ENCODE results near the gene ADAMTS3.

ADAMTS3 gene

DNA sequence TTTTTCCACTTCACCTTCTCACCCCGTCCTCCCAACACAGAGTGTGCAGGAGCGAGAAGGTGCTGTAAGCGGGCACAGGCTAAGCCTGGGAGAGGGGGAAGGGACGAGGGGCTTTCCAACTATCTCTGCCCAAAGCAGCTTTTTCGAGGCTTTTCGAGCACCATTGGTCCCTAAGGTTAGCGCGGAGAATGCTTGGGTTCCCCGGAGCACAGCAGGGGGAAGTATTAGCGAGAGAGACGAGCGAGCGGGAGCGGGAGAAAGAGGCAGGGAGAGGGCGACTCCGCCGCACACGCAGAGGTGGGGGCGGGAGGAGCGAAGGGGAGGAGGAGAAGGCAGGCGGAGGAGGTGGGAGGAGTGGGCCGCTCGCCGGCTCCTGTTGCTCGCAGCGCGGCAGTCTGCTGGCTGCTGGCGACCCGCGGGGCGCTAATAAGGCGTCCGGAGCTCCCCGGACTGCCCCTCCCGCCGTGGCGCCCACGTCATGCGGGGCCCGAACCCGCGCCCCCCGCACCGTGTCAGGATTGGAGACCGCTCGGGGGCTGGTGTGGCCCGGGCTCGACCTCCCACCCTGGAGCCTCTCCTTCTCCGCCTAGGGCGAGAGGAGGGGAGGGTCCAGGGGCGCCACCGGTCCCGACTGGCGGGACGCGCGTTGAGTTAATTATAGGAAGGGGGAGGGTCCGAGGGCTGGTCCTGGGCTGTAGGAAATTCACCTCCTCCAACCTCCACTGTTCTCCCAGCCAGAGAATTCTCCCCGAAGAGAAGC is at the start of gene ADAMTS3:
ADAMTS3 (minus strand) TSS at position 263 of the 760 bp plus-strand sequence. CDS start 459 bp downstream, outside the sequence.
- no peak for DNase-seq

DNA sequence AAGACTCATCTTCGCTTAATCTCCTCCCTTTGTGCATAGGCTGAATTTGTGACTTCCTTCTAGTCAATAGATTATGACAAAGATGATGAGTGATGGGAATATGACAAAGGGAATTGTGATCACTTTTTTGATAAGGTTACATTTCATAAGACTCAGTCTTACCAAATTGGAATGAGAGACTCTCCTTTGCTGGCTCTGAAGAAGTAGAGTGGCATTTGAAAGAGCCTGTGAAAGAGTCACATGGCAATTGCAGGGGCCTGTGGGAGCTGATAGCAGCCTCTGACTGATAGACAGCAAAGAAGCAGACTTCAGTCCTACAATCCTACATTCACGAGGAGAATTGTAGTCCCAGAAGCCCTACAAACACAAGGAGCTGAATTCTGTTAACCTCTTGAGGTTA is 44.9 kb upstream of the ADAMTS3 start:
- DNase-seq = no peak

DNA sequence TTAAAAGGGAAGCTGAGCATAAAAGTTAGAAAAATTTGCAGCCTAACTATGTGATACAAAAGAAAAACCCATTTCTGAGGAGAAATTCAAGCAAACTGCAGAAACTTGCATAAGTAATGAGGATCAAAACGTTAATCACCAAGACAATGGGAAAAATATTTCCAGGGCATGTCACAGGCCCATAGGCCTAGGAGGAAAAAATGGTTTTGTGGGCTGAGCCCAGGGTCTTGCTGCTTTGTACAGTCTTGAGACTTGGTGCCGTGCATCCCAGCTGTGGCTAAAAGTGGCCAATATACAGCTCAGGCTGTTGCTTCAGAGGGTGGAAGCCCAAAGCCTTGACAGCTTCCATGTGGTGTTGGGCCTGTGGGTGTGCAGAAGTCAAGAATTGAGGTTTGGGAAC is 37.7 kb upstream of the ADAMTS3 start:
- DNase-seq = no peak

DNA sequence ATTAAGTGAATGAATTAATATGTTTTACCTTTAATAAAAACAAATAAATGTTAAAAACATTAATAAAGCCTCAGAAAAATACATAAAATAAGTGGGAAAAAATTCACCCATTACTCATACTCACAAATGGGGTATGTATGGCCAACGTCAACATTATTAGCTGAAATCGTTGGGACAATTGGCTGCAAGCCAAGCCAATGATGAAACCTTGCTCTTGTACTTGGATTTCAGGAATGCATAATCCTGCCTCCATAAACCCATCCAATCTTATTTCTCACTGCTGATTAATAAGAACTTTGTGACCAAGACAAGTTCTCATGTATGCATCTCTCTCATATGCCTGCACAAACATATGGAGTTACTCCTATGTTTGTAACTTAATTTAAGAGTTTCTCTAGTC is 35.3 kb upstream of the ADAMTS3 start:
- DNase-seq = no peak

DNA sequence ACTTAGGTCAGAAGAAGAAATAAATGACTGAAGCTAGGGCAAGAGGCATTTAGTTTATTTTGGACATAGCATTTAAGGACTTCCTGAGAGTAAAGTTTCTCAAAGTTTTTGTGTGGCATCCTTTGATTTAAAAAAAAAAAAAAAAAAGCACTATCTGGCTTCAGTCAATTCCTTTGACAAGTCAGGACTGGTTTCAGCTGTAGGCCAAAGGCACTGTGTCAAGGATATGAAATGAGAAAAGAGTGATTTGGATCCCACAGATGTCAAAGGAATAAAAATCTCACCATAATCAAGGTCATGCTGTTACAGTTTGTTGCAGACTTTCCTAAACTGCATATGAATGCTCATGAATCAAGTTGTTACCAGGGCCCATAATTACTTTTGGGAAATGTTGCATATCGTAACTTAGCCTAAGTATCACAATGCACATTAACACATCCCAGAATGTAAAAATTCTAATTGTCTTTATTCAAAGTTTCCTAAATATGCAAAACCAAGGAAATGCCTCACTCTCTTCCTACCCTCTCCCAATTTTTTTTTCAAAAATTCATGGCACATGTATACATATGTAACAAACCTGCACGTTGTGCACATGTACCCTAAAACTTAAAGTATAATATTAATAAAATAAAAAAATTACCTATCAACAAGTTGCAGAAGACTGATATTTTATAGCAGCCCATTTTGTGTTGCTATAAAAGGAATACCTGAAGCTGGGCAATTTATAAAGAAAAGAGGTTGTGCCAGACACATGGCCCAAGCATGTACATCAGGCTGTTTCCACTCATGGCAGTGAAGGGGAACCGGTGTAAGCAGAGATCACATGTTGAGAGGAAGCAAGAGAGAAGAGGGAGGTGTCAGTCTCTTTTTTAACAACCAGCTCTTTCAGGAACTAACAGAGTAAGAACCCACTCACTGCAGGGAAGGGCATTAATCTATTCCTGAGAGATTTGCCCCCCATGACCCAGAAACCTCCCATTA is 33.7 kb upstream of the ADAMTS3 start:
- DNase-seq = no peak

DNA sequence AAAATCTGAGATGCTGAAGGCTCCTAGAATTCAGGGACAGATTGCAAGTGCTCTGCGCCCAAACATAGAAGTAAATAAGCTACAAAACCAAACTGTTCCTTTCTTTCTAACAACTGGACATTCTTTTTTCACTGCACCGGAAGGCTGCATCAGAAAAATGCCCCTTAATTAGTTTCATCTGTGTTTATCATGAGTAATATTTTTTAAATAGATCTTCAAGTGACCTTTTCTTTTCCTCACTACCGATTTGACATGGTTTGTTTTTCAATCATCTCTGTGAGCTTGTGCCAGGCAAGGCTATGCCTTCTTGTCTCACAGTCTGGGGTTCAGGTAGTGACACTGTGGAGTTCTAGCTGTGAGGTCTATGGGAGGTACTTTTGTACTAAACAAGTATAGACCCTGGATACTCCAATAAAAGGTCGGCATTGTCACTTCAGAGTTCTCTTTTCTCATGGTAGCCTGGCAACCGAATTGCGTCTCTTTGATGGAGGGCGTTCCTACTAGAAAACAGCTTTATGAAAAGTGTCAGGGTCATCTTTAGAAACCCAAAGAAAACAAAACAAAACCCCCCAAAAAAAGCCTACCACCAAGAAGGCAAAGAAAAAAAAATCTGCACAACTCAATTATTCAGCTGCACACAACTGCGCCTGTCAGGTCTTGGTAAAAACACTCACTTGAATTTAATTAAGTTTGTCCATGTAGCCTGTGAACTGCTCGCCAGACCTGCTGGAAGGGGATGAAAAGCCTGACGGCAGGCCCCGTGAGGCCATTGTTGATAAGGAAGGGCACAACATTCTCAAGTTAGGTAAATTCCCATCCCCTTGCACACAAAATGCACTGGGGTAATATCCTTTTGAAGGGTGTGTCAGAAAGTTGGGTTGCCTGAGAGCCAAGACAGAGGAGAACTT is 22.8 kb upstream of the ADAMTS3 start:
- DNase-seq = no peak

DNA sequence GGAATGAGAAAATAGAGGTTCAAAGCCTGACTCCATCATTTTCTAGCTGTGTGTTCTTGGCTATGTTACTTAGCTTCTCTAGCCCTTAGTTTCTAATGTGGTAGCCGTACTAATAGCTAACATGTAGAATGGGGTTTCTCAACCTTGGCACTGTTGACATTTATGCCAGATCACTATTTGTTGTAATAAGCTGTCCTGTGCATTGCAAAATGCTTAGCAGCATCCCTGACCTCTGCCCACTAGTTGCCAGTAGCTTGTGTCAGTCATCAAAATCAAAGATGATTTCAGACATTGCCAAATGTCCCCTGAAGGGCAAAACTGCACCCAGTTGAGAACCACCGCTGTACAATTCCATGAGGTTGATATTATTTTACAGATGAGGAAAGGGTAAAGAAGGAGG is 18.3 kb upstream of the ADAMTS3 start:
- DNase-seq = no peak

DNA sequence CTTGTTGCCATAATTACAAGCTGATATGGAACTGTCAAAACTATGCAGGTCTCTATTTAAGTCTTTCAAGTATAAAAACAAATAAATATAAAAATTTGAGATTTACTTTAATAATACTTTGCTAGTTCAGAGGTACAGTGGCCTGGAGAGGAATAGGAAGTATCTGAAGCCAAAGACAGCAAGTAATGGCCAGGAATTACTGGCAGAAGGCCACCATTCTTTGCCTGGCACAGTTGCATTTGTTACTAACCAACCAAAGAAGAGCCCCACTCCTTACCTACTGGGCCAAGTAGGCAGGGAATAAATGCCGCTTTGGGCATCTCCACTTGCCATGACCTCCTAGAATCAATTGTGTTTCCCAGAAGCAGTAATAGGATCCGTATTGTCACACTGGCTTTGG is 13.8 kb upstream of the ADAMTS3 start:
- DNase-seq = no peak

DNA sequence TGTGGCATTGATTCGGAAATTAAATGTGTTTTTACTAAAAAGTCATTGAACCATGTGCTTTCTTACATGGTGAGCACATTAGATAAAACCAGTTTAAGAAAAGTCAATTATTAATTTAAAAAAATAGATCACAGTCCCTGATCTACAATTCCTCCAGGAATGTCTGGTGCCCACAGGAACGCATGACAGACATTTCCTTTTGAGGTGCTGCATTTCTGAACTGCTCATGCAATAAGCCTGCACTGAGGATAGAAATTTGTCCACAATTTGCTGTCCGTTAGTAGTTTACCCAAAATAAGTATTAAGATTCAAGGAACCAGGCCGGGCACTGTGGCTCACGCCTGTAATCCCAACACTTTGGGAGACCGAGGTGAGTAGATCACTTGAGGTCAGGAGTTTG is 8.2 kb upstream of the ADAMTS3 start:
- no peak for DNase-seq

DNA sequence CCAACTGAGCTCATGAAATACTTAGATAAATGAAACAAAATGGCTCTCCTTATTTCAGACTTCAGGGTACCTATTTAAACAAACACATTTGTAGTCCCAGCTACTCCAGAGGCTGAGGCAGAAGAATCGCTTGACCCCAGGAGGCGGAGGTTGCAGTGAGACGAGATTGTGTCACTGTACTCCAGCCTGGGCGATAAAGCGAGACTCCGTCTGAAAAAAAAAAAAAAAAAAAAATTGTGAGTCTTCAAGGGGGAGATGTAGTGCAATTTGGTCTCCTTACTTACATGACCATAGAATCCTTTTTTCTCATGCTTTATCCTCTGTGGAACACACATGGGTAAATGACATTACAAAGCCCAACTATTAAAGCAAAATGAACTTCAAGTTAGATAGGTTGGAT is 2.3 kb upstream of the ADAMTS3 start:
- no peak for DNase-seq

DNA sequence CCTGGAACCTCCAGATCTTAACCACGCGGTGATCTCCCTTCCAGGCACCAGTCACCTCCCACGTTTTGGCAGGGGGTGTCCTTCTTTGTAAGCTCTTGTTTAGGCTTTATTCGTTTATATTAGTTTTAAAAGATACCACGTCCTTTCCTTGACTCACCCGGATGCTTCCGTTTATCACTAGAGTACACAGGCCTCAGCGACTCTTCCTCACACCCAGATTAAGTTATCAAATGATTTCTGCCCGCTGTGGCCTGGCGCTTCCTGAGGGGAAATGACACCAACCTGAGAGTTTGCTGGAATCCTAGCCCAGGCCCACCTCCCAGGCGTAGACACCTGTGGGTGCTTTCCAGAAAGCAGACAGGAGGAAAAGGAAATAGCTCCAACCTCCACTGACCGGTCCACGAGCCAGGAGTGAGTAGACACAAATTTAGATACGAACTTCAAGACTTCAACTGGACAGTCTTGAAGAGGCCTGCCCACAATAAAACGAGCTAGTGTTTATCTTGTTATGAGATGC is 756 bp upstream of the ADAMTS3 start:
- DNase-seq = no peak

DNA sequence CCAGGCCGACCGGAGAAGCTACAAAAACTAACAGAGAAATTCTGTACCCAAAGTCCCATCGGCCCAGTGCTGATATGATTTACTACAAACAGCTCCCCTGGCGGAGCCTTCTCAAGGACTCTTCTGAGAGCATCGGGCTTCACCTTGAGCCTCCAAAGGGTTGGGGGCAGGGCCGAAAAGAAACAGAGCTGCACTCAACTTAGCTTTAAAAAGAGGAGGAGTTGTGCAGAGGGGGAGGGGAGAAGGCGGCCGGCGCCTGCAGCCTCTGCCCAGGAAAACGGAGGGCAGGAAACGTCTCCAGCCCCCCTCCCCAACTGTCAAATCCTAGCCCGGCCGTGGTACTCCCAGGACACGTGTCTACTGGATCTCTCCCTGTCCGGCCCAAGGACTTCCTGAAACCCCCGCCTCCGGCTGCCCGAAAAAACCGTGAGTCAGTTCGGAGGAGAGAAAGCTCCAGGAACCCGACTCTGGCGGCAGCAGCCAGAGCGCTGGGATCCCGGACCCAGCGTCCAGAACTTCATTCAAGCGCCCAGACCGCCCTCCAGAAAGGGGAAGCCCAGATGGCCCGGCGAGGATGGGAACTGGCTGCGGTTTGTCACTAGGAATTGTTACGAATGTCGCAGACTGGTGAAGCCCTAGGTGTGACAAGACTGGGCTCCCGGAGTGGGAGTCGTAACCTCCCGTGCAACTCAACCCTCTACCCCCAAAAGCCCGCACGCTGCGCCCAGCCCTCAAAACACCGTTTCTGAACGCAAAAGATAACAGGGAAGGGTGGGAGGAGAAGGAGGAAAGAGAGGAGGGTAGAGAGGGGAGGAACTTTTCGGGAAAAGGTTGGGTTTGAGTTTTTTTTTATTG is 973 bp downstream of the ADAMTS3 start:
- DNase-seq = no peak

DNA sequence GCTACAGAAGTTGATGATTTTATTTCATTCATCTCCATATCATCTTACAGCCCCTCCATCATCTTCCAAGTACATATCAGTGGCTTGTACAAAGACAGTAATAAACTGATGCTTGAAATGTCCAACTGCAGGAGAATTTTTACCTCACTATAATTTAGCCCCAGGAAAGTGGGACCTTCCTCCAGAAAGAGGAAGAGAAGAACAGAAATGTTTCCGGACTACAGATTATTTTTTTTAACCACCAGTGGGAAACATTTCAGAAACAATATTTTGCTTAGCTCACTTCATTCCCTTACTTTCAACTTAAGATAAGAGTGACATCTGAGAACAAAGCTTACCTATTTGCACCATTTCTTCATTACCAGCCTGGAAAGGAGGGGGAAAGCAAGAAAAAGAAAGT is 2.0 kb downstream of the ADAMTS3 start:
- DNase-seq = no peak

DNA sequence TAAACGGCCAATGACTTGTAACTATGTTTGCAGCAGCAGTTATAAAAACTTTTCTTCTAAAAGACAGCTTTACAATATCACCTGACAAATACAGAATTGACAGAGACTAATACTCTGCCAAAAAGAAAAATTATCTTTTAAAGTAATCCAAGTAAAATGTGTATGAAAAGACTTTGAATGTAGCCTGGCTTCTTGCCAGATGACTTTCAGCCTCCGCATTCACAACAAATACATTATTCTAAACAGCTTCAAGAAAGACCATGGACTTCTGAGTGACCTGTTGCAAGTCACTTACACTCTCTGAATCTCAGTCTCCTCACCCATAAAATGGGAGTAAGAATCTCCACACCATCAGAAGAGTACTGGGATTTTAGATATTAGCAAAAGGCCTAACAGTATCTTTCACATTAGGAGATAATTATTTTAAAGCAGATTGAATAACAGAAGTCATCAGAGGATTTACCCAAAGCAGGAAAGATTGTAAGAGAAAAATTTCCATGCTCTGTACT is 2.5 kb downstream of the ADAMTS3 start:
- DNase-seq = no peak

DNA sequence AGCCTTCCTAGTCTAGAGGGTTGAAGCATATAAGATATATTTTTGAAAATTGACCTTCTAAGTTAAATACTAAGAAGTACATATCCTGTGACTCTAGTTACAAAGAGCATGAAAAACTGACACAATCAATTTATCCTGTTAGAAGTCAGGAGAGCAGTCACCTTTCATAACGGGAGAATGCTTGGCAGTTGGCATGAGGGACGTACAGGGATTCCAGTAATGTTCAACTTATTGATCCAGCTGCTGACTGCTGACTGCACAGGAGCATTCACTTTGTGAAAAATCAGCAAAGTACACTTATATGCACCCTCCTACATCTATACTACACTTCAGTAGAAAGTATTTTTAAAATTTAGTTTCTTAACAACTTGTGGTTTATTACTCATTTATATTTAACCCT is 4.2 kb downstream of the ADAMTS3 start:
- DNase-seq = no peak

DNA sequence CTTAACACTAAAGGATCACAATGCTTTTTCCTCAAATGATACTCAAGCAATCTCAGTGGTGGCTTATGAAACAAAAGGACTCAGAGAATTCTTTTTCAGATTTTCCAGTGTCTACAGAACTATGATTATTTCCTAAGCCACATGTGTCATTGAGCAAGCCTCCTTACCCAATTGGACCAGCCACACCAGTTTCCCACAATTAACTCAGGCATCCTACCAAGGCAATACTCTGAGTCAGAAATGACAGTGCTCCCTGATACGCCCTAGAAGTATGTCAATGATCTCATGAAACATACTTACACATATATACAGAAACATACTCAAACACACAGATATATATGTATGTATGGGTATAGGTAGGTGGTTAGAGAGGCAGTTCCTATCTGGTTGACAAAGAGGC is 4.8 kb downstream of the ADAMTS3 start:
- no peak for DNase-seq

DNA sequence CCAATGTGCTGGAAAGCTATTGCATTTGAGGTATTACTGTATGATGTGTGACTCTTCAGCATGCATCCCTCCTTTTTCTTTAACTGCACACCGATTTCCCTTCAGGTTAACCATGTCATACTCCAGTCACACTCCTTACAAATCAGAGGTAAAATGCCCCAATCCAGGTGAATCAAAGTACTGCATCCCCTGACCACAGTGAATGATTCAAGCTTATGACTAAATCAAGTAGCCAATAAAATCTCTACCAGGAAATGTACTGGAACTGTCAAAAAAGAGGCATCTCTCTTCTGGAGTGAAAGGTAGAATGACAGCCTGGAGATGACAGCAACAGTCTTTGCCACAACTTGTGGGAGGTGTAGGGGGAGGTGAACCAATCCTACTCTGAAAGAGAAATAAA is 10.4 kb downstream of the ADAMTS3 start:
- no peak for DNase-seq

DNA sequence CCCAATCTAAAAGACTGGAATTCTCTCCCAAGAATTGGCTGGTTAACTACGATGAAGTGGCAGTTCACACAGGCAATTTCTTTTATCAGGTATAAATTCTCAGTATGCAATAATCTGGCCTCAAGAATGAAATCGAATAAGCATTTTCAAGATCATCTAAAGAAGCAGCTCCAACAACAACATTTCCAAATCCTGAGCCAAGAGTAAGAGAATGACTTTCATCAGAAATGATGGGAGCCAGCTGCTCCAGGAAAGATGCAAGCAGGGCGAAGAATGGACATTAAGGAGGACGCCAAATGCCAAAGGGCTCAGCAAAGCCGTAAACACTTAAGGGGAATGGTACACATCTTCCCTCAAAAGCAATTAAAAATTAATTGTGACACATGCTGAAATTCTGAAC is 12.0 kb downstream of the ADAMTS3 start:
- no peak for DNase-seq

DNA sequence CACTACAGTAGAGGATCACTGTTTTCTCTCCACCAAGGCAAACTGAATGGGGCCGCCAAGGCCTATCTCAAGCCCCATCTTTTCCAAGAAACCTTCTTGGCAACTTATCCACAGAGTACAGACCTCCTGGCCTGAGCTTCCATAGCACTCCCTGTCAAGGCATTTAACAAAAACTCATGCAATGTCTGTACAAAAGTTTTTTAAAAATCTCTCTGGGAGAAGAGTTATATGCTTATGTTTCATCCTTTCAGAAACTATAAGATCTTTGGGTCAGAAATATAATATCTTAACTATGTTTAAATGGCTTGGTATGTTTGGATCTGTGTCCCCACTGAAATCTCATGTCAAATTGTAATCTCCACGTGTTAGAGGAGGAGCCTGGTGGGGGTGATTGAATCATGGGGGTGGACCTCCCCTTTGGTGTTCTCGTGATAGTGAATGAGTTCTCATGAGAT is 13.6 kb downstream of the ADAMTS3 start:
- DNase-seq = no peak

DNA sequence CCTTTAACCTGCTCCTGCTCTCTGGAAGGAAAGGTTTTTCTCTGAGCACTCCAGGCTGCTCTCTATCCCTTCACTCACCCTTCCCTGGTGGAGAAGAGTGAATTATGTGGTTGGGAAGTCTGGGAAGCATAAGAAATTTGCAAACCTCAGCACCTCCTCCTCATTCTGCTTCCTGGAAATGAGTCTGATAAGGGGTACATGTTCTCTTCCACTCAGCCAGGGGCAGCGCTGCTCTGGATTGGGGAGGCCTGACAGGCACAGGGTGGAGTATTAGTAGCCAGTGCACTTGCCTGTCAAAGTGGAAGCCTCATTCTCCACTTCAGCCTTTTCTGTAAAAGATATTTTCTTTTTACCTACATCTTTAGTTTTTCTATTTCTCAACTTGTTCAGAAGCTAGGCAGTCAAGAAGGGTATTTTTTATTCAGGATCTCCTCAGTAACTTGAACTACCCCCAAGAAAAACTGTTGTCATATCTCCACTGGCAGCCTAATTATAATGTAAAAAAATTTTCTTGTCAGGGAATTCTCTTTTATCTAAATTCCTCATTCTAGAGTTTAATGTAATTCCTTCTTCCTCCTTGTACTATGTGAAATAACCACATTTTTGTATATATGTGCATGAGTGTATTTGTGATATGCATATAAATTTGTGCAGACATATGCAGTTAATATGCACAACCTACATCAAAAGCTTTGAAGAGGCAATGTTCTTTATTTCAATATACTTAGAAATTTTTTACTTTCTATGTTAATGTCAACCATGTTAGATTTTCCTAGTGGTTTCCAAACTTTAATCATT is 15.3 kb downstream of the ADAMTS3 start:
- no peak for DNase-seq

DNA sequence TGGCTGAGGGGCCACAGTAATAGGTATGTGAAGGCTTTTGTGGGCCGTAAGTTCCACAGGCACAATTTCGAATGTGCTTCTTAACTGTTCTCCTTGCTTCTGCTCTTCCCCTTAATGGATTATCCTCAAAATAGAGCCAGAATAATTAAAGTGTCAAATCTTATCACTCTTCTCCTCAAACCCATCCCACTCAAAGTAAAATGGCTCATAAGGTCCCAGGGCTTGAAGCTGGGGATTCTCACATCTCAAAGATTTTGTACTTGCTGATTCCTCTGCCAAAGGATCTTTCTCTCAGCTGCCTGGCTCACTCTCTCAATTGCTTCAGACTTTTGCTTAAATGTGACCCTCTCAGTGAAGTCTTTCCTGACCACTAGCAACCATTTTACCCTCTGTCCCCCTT is 16.6 kb downstream of the ADAMTS3 start:
- no peak for DNase-seq
